Fibroblast of pulmonary artery (primary cell): Measurements from ENCODE around the gene CBY1.

Source experiments
- DNase-seq: peaks from one replicate; pipeline ENCODE4 v3.0.0-alpha.2; 2010; ENCODE audit warnings: low read depth
- H3K4me3 ChIP-seq: replicated peaks from 2 replicates; pipeline ENCODE4 v1.5.1; 2011; ENCODE audit warnings: low read depth, mild to moderate bottlenecking, control low read depth, low read length, moderate library complexity
- CTCF ChIP-seq: IDR thresholded peaks from 2 replicates; pipeline ENCODE4 v1.5.1; 2011; ENCODE audit warnings: mild to moderate bottlenecking, control low read depth, low read length, inconsistent platforms; ENCODE audit errors: missing control alignments

Gene CBY1

GRCh38 chr22:38694940-38695339, 38.5 kb downstream of the CBY1 start:
- no peak overlapping the region for H3K4me3 ChIP-seq
- TF ChIP-seq CTCF, result no peak
- no peak for DNase-seq

GRCh38 chr22:38696606-38697424, 40.4 kb downstream of the CBY1 start:
- DNase-seq, result peak; percentile 89
- H3K4me3 ChIP-seq, result peak overlapping the region; percentile 81
- no peak for TF ChIP-seq CTCF

GRCh38 chr22:38697425-38698089, 41.1 kb downstream of the CBY1 start:
- peak overlapping the region; percentile 81 for H3K4me3 ChIP-seq
- peak; percentile 78 for DNase-seq
- no peak for TF ChIP-seq CTCF

GRCh38 chr22:38698407-38699094, 42.1 kb downstream of the CBY1 start:
- peak overlapping the region; percentile 81 for H3K4me3 ChIP-seq
- DNase-seq, result no peak
- no peak for TF ChIP-seq CTCF

GRCh38 chr22:38699143-38699542, 42.7 kb downstream of the CBY1 start:
- peak overlapping the region; percentile 81 for H3K4me3 ChIP-seq
- TF ChIP-seq CTCF, result no peak
- no peak for DNase-seq

- peak overlapping the region; percentile 81 for H3K4me3 ChIP-seq
- no peak for TF ChIP-seq CTCF
- DNase-seq, result peak; percentile 63
Observed at GRCh38 chr22:38699784-38700183, 43.3 kb downstream of the CBY1 start.
